ENCODE results near the gene TBX15.

Gene TBX15

GRCh38 chr1:119001181-119002027, 13.3 kb upstream of the TBX15 start:
- no peak for DNase-seq

- no peak for DNase-seq
These were observed 12.4 kb upstream of the TBX15 start for GRCh38 chr1:119000371-119001180.

GRCh38 chr1:118999348-119000071, 11.4 kb upstream of the TBX15 start:
- DNase-seq = no peak

- DNase-seq = no peak
These were observed 10.0 kb upstream of the TBX15 start for GRCh38 chr1:118998171-118998570.

- DNase-seq = no peak
These were observed 9.1 kb upstream of the TBX15 start for GRCh38 chr1:118997225-118997624.

- no peak for DNase-seq
These were observed 7.3 kb upstream of the TBX15 start for GRCh38 chr1:118995312-118996016.

- no peak for DNase-seq
These were observed 5.5 kb upstream of the TBX15 start for GRCh38 chr1:118993700-118994026.

GRCh38 chr1:118992868-118993699, 4.9 kb upstream of the TBX15 start:
- DNase-seq = no peak

- DNase-seq = no peak
These were observed 4.2 kb upstream of the TBX15 start for GRCh38 chr1:118992237-118992825.

GRCh38 chr1:118991448-118991847, 3.3 kb upstream of the TBX15 start:
- DNase-seq = no peak

GRCh38 chr1:118990513-118991152, 2.5 kb upstream of the TBX15 start:
- no peak for DNase-seq

GRCh38 chr1:118989878-118990378, 1.8 kb upstream of the TBX15 start:
- DNase-seq = no peak

- DNase-seq = no peak
These were observed 1.1 kb upstream of the TBX15 start for GRCh38 chr1:118989006-118989815.

GRCh38 chr1:118987468-118988185, 516 bp downstream of the TBX15 start:
- DNase-seq = no peak

GRCh38 chr1:118986555-118987467, 1.3 kb downstream of the TBX15 start:
- DNase-seq = no peak

GRCh38 chr1:118985640-118986554, 2.2 kb downstream of the TBX15 start:
- DNase-seq = no peak

All from CD4-positive, alpha-beta T cell treated with Interleukin-21 for 1 hour (primary cell).